Testis (tissue), 3 donors: ENCODE measurements around the gene LYL1. TPM values are rescaled to one million over a fixed set of nuclear protein-coding genes. Genes with fewer than 3 reads are reported as not detected.

ENCODE experiments used
- DNase-seq: peaks from one replicate; pipeline ENCODE4 v3.0.0-alpha.2; 2019
- H3K27ac ChIP-seq, 2 donors: fragments of 200-600 bp; sonication (generic); one replicate each; pipeline ENCODE4 v1.5.1; 2019
- H3K27me3 ChIP-seq: fragments of 200-600 bp; sonication (generic); one replicate; pipeline ENCODE4 v1.5.1; 2019
- H3K36me3 ChIP-seq: fragments of 200-600 bp; sonication (generic); one replicate; pipeline ENCODE4 v1.5.1; 2017; ENCODE audit warnings: low read depth; ENCODE audit errors: missing control alignments
- H3K4me1 ChIP-seq: fragments of 200-600 bp; sonication (generic); one replicate; pipeline ENCODE4 v1.5.1; 2019
- H3K4me3 ChIP-seq, 2 donors: fragments of 200-600 bp; sonication (generic); one replicate each; pipeline ENCODE4 v1.5.1; 2017 to 2019
- H3K9me3 ChIP-seq: fragments of 200-600 bp; sonication (generic); one replicate; pipeline ENCODE4 v1.5.1; 2017
- POLR2A ChIP-seq: fragments of 450-650 bp; IDR thresholded peaks from one replicate; pipeline ENCODE4 v1.6.1; 2017; ENCODE audit warnings: antibody characterized with exemption, mild to moderate bottlenecking, moderate library complexity
- WGBS, 2 donors: methylation state at CpG; one replicate each; pipeline ENCODE4 v1.1.5; 2018; 5-methylcytosine and 5-hydroxymethylcytosine counted together
- intact Hi-C: fragments of 100-400 bp; cut with DNase I; formaldehyde crosslinking; loops from one replicate; pipeline ENCODE4 v1.15.1; 2023; ENCODE audit warnings: low total_unique reads
- polyA plus RNA-seq: library from polyadenylated mRNA; stranded (reverse); fragments of 350-450 nt; fragmentation: Illumina TruSeq; extraction: RNeasy Lipid Tissue Mini Kit (QIAGEN cat#74804); gene quantifications from one replicate; pipeline ENCODE4 v1.2.3, GENCODE V29; 2014; ENCODE audit warnings: low read depth, low replicate concordance; ENCODE audit not compliant: insufficient read depth
- total RNA-seq, 2 donors: library from RNA; depleted of rRNA; stranded (reverse); fragments of >200 nt; gene quantifications; one replicate each; pipeline ENCODE4 v1.2.3, GENCODE V29; 2016
- TF ChIP-seq, protein P1 (sequence below), 3 experiments: fragments of 450-650 bp in 2 of 3; fragments of 200-600 bp in 1 of 3; sonication (generic) in 1 of 3; IDR thresholded peaks; one replicate each; pipeline ENCODE4 v1.5.1; 2016 to 2019; ENCODE audit warnings: antibody characterized with exemption in 3 of 3, mild to moderate bottlenecking in 2 of 3, moderate library complexity in 1 of 3

The LYL1 gene
- total and polyA plus RNA-seq, 3 donors from 2014 or later, result 15.9 to 35.8 (median 21.9) TPM

DNA sequence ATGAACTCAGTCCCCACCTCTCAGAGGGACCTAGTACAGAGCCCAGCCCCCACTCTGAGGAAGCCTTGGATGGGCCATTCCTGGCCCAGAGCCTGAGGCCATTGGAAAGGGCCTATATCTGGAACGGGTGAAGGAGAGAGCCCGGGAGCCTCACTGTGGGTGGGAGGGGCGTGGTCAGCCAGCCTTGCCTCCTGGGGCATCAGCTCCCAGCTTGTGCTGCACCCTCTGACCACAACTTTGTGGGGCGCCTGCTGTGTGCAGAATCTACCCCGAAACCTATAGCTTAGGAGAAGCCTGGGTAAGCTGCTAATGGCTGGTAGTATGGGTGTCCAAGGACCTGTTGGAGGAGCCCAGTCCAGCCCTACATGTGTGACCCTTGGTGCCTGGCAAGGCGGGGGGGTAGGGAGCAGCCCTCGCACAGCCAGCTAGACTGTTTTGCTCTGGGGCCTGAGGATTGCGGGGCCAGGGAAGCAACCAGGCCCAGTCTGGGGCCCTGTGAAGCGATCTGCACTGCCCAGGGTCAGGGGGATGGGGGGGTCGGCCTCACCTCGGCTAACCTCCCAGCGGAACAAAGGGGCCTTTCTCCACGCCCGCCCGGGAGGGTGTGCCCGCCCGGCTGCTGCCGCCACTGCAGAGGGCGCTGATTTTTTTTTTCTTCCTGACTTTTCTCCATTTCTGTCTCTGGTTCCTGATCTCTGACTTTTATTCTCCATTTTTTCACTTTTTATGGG lies 42.3 kb downstream of the LYL1 start:
- no peak for TF ChIP-seq POLR2A
- TF ChIP-seq, protein P1, sequence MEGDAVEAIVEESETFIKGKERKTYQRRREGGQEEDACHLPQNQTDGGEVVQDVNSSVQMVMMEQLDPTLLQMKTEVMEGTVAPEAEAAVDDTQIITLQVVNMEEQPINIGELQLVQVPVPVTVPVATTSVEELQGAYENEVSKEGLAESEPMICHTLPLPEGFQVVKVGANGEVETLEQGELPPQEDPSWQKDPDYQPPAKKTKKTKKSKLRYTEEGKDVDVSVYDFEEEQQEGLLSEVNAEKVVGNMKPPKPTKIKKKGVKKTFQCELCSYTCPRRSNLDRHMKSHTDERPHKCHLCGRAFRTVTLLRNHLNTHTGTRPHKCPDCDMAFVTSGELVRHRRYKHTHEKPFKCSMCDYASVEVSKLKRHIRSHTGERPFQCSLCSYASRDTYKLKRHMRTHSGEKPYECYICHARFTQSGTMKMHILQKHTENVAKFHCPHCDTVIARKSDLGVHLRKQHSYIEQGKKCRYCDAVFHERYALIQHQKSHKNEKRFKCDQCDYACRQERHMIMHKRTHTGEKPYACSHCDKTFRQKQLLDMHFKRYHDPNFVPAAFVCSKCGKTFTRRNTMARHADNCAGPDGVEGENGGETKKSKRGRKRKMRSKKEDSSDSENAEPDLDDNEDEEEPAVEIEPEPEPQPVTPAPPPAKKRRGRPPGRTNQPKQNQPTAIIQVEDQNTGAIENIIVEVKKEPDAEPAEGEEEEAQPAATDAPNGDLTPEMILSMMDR (IDR thresholded peaks at IDR 0.05), result no peak
- WGBS, 2 donors, result 10 to 14% methylated on average over 11 to 19 of the region's 19 CpGs
- H3K9me3 ChIP-seq, result no peaks in the 10 kb centered on the region
- H3K27me3 ChIP-seq, result no peaks in the 10 kb centered on the region
- peak overlapping the region; percentile 63 to 81 for H3K27ac ChIP-seq
- intact Hi-C loops, result loop anchor here (5.0 kb wide), 1 partner anchor 78 kb away; no protein-coding TSS in a partner anchor
- DNase-seq, result peak; percentile 72
- H3K4me3 ChIP-seq, result peak overlapping the region; percentile 15 to 57
- H3K36me3 ChIP-seq, result no peaks in the 10 kb centered on the region
- H3K4me1 ChIP-seq, result peaks cover 85% of the 10 kb centered on the region

DNA sequence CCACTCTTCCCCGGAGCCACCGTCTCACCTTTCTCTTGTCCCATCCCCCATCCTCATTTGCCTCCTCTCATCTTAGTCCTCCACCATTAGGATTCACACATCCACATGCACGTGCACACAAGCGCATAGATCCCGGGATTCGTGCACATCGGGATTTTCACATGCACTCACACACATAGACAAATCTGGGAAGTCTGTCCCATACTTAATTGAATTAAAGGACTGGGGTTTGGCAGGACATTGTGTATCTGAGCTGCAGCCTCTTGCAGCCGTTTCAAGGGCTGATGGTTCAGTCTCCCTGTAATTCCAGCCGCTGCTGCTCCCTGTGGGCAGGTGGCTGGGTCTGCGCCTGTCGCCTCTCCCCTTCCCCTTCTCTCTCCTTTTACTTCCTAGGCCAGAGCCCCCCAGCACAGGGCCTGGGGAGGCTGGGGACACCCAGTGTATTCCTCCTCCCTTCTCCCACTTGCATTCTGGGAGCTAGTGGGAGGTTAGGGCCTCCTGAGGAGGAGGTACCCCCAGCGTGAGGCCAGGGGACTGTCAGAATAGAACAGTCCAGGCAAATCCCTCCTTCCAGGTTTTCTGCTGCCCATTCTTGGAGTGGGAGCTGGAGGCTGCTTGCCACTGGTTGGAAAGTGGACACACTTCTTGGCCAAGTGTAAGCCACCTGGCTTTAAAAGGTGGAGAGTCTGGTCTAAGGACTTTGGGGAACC lies 43.6 kb downstream of the LYL1 start:
- TF ChIP-seq, protein P1 (IDR thresholded peaks at IDR 0.05), result peak in 1 of 3 experiments; percentile 10
- no peak for TF ChIP-seq POLR2A
- H3K9me3 ChIP-seq, result no peaks in the 10 kb centered on the region
- WGBS, 2 donors, result 41 to 42% methylated on average over 12 of the region's 12 CpGs
- DNase-seq, result peak; percentile 51
- H3K27me3 ChIP-seq, result no peaks in the 10 kb centered on the region
- H3K4me1 ChIP-seq, result peaks cover 92% of the 10 kb centered on the region
- H3K4me3 ChIP-seq, result no peak overlapping the region
- intact Hi-C loops, result no loop called here
- H3K27ac ChIP-seq, result peak overlapping the region in 1 of 2 donors; percentile 70
- H3K36me3 ChIP-seq, result no peaks in the 10 kb centered on the region

DNA sequence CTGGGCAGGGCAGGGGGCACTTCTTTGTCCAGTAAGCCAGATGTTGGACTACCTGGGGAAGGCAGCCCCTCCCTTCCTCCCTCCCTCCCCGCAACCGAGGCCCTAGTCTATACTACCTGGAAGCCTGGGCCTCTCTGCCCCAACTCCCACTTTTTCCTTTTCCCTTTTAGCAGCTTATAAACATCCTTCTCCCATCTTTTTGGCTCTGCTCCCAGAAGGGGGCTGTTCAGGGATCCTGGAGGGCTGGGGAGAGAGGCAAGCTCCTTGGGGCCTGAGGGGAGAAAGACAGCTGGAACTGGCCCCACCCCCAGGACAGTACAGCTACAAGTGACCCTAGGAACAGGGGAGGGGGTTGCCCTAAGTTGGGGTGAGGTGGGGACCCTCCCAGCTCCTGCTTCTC lies 44.9 kb downstream of the LYL1 start:
- WGBS, 2 donors, result 63 to 64% methylated on average over 2 of the region's 2 CpGs
- H3K27me3 ChIP-seq, result no peaks in the 10 kb centered on the region
- peaks cover 92% of the 10 kb centered on the region for H3K4me1 ChIP-seq
- intact Hi-C loops, result no loop called here
- H3K27ac ChIP-seq, result peak overlapping the region; percentile 90 to 93
- no peak for DNase-seq
- H3K9me3 ChIP-seq, result no peaks in the 10 kb centered on the region
- H3K4me3 ChIP-seq, result no peak overlapping the region
- TF ChIP-seq POLR2A, result no peak
- TF ChIP-seq, protein P1 (IDR thresholded peaks at IDR 0.05), result no peak
- no peaks in the 10 kb centered on the region for H3K36me3 ChIP-seq

DNA sequence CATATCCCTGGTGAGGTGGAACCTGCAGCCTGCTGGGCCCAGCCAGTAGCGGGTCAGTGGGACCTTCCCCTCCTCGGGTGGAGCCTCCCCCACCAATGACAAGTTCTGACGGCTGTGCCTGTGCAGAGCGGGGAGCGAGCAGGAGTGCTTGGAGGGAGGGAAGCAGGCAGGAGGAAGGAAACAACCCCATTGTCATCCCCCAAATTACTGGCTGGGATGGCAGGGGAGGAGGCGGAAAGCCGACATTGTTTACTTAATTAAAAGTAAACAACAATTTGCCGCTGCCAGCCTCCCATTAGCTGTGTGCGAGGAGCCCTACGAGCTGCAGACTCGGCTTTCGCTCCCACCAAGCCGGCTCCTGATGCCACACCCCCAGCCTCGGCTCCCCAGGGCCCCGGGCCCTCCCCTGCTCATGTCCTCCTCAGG lies 45.5 kb downstream of the LYL1 start:
- Histone ChIP-seq H3K4me3 (no peak overlapping the region), H3K4me1 (peaks cover 96% of the 10 kb centered on the region), H3K36me3 (no peaks in the 10 kb centered on the region), H3K27me3 (no peaks in the 10 kb centered on the region), H3K27ac (peak overlapping the region; percentile 90 to 93), H3K9me3 (no peaks in the 10 kb centered on the region)
- TF ChIP-seq, protein P1 (IDR thresholded peaks at IDR 0.05), result no peak
- TF ChIP-seq POLR2A, result no peak
- WGBS, 2 donors, result 31 to 37% methylated on average over 12 to 15 of the region's 15 CpGs
- intact Hi-C loops, result no loop called here
- DNase-seq, result no peak
